ENCODE results near the gene PRDX6. TPM values are rescaled to one million over a fixed set of nuclear protein-coding genes. Genes with fewer than 3 reads are reported as not detected.

Gene PRDX6
- total and polyA plus RNA-seq, 2 of the 8 experiments (the other 6 are each of a cell fraction or from before 2014, with no cell fraction given), result 348 to 677 TPM

- TF ChIP-seq RFX5 (IDR thresholded peaks at IDR 0.05; ENCODE audit: borderline replicate concordance, low read depth, low read length) (no peak), KDM4A (IDR thresholded peaks at IDR 0.05; ENCODE audit: low read depth, low read length, severe bottlenecking) (peak; percentile 59), CREB1 (IDR thresholded peaks at IDR 0.05) (peak; percentile 88), EZH2 (IDR thresholded peaks at IDR 0.05; ENCODE audit: low read depth, low read length, severe bottlenecking) (no peak), ASH2L (IDR thresholded peaks at IDR 0.05; ENCODE audit: low read length) (no peak), CHD1 (IDR thresholded peaks at IDR 0.05; ENCODE audit: low read depth, low read length) (no peak), CTBP2 (IDR thresholded peaks at IDR 0.05; ENCODE audit: borderline replicate concordance, insufficient read depth, insufficient read length, low read length) (no peak), GTF2F1 (IDR thresholded peaks at IDR 0.05; ENCODE audit: borderline replicate concordance, low read depth, low read length) (no peak), SIRT6 (IDR thresholded peaks at IDR 0.05; ENCODE audit: low read length) (no peak), SIN3A (conservative IDR thresholded peaks at IDR 0.05 in 1 of 2, IDR thresholded peaks at IDR 0.05 in 1 of 2; ENCODE audit: low read depth in 1 of 2, low read length in 2 of 2) (peak in 1 of 2 experiments; percentile 73; a peak in 1 of 4 replicates), SP1 (IDR thresholded peaks at IDR 0.05; ENCODE audit: low read depth, low read length) (no peak), RBBP5 (IDR thresholded peaks at IDR 0.05; ENCODE audit: borderline replicate concordance, low read depth, low read length) (no peak; the same call in 1 of the 2 replicates), EP300 (IDR thresholded peaks at IDR 0.05; ENCODE audit: borderline replicate concordance in 1 of 2, low read depth in 2 of 2, low read length in 2 of 2) (no peak), CEBPB (IDR thresholded peaks at IDR 0.05; ENCODE audit: low read depth, low read length) (no peak; the same call in 1 of the 2 replicates), ATF3 (IDR thresholded peaks at IDR 0.05; ENCODE audit: insufficient read depth, low read depth, low read length) (peak; percentile 96), YY1 (IDR thresholded peaks at IDR 0.05; ENCODE audit: low read depth, low read length) (no peak), TAF1 (IDR thresholded peaks at IDR 0.05; ENCODE audit: low read depth, low read length) (peak; percentile 56), SP2 (IDR thresholded peaks at IDR 0.05; ENCODE audit: low read length) (no peak), HDAC2 (IDR thresholded peaks at IDR 0.05; ENCODE audit: borderline replicate concordance in 1 of 2, low read depth in 2 of 2, low read length in 2 of 2) (0 out of 4 replicates have a peak, but pooled peaks of 1 of the 2 experiments have one; percentile 28), RAD21 (IDR thresholded peaks at IDR 0.05 in 1 of 2, conservative IDR thresholded peaks at IDR 0.05 in 1 of 2; ENCODE audit: low read depth in 2 of 2, low read length in 2 of 2) (peak in 1 of 2 experiments; percentile 17; a peak in 1 of 4 replicates)
- TF ChIP-seq, protein P1, sequence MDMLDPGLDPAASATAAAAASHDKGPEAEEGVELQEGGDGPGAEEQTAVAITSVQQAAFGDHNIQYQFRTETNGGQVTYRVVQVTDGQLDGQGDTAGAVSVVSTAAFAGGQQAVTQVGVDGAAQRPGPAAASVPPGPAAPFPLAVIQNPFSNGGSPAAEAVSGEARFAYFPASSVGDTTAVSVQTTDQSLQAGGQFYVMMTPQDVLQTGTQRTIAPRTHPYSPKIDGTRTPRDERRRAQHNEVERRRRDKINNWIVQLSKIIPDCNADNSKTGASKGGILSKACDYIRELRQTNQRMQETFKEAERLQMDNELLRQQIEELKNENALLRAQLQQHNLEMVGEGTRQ (IDR thresholded peaks at IDR 0.05; ENCODE audit: low read length), result peak; percentile 98
- TF ChIP-seq, protein P2, sequence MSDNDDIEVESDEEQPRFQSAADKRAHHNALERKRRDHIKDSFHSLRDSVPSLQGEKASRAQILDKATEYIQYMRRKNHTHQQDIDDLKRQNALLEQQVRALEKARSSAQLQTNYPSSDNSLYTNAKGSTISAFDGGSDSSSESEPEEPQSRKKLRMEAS (IDR thresholded peaks at IDR 0.05), result peak; percentile 81
Observed at GRCh38 chr1:173476665-173477285, 360 bp upstream of the PRDX6 start (continued).

Data from H1 (cell line).